GM19238 (cell line): ENCODE measurements around the gene TDP1.

Experiments used
- DNase-seq: peaks from one replicate; pipeline ENCODE4 v3.0.0; 2011; ENCODE audit warnings: low spot score; ENCODE audit not compliant: insufficient read length

The TDP1 gene

GRCh38 chr14:89941830-89942377 lies 13.8 kb upstream of the TDP1 start:
- DNase-seq: no peak

GRCh38 chr14:89947344-89947743 lies 8.4 kb upstream of the TDP1 start:
- no peak for DNase-seq

DNA sequence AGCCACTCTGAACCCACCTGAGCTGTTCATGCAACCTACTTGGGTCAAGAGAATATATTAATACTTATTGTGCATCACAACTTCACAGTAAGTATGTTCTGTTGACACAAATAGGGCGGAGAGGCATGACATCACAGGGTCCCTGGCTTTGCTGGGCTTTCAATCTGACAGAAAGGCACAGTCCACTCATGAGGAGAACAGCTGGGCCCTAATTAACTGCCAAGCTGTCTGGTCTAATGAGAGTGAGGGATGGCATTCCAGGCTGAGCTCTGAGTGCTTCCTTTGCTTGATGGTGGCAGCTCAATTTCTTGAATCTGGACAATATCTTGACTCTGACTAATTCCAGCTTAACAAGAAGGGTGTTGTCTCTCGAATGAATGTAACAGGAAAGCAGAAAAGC lies 3.2 kb upstream of the TDP1 start:
- no peak for DNase-seq

DNA sequence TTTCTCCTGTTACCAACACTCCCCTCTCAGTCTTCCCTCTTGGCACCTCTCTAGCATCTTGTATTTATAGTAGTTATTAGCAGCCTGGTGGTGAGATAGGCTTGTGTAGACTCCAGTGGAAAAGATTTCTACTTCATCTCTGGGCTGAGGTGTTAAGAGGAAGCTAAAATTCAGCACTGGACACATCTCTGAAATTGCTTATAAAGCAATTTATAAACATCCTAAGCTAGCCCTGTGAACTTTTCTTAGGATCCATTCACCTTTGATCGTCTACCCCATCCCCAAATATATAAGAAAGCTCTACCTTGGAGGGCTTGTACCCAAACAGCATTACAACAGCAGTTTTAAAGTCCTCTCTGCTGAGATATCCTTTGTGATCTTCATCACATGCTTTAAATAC lies 2.1 kb upstream of the TDP1 start:
- DNase-seq: no peak

DNA sequence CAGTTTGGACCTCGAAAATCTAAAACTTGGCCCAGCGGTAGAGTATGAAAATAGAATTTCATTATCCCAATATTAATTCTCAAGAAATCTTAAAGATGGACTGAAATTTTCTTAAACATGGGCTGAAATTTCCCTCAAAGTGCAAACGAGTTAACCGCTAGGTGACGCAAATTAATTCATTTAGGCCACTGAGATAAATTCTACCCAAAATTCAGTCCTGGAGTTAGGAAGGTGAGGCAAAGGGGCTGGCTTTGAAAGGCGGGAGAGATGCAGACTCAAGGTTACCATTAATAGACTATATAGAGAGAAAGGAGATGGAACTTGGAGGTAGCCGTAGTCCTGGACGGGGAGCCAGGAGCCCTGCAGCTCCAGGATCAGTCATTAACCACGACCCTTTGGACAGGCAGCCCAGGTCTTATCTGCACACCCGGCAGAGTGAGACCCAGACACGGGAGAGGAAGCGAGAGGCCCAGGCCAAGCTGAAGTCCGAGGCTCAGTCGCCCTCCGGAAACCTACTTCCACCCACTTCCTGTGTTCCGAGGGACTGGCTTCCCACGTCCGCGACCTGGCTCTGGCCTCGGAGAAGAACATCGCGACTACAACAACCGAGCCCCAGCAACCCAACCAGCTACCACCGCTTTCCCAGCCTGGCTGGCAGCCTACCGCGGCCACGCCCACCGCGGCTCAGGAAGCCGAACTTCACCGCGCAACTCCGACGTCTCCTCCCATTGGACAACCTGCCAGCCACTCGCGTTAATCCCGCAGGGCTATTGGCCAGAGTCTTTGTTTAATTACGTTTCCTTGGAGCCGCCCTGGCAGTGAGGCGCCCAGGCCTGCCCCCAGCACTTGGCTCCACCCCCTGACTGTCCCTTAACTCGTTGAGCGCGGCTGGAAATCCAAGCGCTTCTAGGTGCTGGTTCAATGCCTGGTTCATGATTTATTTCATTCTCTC lies 1.4 kb upstream of the TDP1 start, which contains the start of gene EFCAB11:
TSS of gene EFCAB11 (minus strand) at position 661 of the 952 bp plus-strand sequence. CDS start at position 591, 70 bp downstream.
- DNase-seq: peak; percentile 76

DNA sequence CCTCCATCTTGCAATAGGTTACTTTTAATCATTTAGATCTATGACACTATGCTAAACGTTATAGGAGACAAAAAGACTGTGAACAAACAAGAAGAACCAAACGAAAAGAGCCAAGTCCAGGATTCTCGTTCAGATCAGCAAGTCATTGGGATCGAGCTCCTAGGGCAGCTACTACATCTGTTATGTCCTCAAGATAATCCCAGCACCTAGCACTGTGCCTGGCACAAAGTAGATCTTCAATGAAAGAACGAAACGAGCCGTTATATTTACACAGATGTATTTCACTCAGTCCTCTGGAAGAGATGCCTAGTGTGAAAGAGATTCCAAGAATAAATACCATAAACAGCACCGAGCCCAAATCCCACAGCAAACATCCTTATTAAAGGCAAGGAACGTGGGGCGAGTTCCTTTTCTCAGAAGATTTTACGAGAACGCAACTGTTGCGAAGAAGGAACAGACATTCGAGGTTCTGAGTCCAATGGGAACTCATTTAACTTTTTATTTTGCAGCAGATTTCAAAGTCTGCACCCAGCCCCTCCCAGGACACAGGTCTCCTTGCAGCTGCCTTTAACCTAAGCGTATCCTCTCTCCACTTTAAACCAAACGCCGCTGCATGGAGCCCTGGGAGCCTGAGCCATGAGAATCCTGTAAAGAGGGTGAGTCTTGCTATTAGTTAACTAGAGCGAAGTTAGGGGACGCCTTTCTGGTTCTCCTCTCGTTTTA lies 544 bp upstream of the TDP1 start:
- no peak for DNase-seq

- DNase-seq: no peak
These were observed 908 bp downstream of the TDP1 start for GRCh38 chr14:89956661-89957009.

- no peak for DNase-seq
These were observed 1.6 kb downstream of the TDP1 start for GRCh38 chr14:89957376-89957775.

GRCh38 chr14:89957791-89958190 lies 2.1 kb downstream of the TDP1 start:
- no peak for DNase-seq

- no peak for DNase-seq
These were observed 3.2 kb downstream of the TDP1 start for GRCh38 chr14:89958966-89959365.

DNA sequence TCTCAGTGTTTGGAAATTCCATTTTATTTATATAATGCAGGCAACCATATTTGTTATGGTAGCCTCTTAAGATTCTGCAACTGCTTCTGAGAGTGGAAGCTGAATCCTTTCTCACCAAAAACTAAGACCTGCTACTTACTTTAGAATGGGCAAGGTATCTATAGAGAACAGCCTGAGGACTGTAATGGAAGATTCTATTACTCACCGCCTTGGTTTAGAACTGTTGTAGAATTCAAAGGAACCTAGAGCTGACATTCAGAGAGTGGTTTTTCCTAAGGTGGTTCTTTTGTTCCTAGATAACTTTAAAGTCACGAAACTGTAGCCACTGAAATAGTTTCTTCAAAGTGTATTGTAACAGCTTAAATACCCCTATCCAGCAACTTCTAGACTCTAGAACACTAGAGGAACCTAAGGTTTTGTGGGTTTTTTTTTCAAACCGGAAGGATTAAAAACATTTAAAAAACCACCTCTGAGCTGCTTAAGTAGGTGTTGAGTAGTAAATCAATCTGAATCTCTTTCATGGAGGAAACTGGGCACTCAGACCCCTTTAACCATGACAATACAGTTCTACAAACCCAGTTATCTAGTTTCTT lies 4.2 kb downstream of the TDP1 start:
- no peak for DNase-seq

DNA sequence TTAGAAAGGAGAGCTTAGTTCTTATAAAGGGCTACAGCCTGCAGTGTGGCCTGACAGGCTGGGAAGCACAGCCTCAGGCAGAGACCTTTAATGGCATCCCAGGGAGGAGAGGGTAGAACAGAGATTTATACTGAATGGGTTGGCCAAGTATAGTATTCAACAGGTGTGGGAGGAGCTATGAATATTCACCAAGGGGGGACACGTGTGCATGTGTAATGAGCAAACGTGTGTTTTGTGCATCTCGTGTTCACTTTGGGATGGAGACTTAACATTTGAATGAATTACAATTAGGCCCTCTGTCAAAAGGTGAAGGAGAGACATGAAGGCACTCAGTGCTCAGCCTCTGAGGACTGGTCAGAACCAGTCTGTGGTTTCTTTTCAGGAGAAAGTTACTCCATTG lies 5.2 kb downstream of the TDP1 start:
- no peak for DNase-seq

- no peak for DNase-seq
These were observed 7.7 kb downstream of the TDP1 start for GRCh38 chr14:89963288-89963978.

GRCh38 chr14:89965839-89966238 lies 10.1 kb downstream of the TDP1 start:
- DNase-seq: no peak

- DNase-seq: peak; percentile 30
These were observed 17.6 kb downstream of the TDP1 start for GRCh38 chr14:89973234-89973823.

DNA sequence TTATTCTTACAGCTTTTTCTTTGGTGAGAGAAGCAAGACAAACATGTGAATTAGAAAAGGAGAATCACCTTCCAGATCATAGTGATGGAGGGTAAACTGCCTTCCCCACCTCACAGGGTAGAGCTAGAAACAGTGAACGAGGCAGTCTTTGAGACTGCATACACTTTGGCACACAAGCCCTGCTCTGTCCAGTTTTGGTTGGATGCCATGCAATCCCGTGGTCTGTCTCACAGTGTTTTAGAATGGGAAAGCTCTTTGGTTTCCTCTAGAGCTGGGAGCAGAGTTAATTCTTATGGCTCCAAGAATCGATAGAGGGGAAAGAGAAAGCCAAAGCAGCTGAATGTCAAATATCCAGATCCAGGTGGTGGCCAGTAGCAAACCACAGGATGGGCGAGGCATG lies 21.9 kb downstream of the TDP1 start:
- no peak for DNase-seq

DNA sequence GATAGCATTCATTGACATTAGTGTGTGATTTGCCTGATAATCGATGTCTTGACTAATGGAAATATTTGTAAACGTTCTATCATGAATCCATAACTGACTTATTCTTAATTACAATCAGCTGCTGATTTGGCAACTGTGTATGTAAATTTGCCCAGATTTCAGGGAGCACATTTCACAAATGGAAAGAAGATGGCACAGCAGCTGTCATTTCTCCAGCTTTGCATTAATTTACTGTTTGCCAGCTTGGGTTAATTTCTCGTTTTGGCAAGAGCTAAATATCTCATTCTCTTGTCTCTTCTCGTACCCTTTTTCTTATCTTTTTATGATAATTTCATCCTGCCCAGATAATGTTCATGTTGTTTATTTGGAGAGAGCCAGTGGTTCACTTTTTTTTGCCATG lies 22.9 kb downstream of the TDP1 start:
- DNase-seq: no peak

DNA sequence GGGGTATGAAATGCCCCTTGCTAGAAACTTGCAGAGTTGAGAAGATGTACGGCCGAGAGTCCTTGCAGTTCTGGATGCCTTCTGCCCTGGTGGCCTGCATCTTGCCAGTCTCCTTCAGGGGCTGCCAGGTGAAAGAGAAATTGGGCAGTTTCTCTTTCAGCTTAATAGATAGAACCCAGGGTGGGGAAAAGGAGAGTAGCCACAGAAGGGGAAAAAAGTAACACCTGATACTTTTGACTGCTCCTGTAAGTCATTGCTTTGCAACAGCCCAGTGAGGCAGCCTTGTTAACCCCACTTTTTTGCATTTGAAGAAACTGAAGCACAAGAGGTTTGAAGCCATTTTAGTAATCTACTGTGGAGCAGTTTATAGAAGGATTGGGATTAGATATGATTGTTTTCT lies 27.6 kb downstream of the TDP1 start:
- DNase-seq: no peak

DNA sequence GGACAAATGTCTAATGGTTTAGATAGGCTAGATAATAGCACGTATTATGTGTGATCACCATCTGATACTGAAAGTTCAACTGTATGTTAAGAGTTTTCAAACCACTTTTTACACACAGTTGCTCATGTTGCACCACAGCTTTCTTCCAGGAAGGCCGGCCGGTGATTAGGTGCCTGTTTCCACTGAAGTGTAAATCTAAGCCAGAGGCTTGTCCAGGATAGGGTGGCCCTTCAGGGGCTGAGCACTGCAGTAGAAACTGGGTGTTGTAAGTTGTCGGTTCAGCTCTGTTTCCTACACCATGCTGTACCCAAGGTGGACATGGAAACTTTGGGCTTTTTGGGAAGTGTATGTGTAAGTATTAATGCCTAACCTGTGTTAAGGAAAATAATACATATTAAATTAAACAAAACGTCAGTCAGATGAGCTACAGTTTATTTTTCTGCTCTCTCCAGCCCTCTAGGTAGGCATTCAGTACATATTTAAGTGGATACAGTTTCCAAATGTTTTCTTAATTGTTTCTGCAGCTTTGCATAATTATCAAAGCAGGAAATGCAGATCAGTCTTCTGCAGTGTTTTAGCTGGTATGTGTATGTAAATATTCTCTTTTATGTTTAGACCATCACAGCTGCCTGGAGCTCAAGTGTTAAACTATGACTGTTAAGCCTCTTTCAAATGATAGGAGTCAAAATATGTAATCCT lies 30.9 kb downstream of the TDP1 start:
- DNase-seq: no peak

DNA sequence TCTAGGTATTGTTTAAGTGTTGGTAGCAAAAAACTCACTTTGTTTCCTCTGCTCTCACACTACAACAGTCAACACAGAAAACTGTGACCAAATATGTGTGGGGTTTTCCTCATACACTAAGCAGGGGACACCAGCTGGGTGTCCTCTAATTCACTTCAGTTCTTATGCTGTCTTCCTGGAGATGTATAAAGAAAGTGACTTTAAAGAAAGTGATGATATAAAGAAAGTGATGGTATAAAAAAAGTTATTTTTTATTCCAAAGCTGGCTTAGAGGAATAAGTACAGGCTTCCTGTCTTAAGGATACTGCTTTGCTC lies 31.4 kb downstream of the TDP1 start:
- DNase-seq: no peak

GRCh38 chr14:89988787-89989186 lies 33.1 kb downstream of the TDP1 start:
- DNase-seq: no peak
